A549 (cell line): Measurements from ENCODE around the gene CABP7.

Experiments used
- CHD2 ChIP-seq: fragments of 150-350 bp; IDR thresholded peaks from 2 replicates; pipeline ENCODE4 v1.6.1; 2014; ENCODE audit warnings: low read length; ENCODE audit not compliant: partially characterized antibody
- CHD4 ChIP-seq: fragments of 200-600 bp; sonication (generic); IDR thresholded peaks from 2 replicates; pipeline ENCODE4 v1.6.1; 2016; ENCODE audit warnings: antibody characterized with exemption, mild to moderate bottlenecking, borderline replicate concordance
- CTCF ChIP-seq: fragments of >200 bp; sonication (Bioruptor Twin); formaldehyde crosslinking; IDR thresholded peaks from 3 replicates; pipeline ENCODE4 v1.5.1; 2016
- EP300 ChIP-seq, 2 experiments: fragments of >200 bp; sonication (Bioruptor Twin); formaldehyde crosslinking; IDR thresholded peaks; 2 replicates in 1 of 2; 3 replicates in 1 of 2; pipeline ENCODE4 v1.6.1; 2016 to 2017
- JUNB ChIP-seq: fragments of >200 bp; sonication (Bioruptor Twin); formaldehyde crosslinking; IDR thresholded peaks from 2 replicates; pipeline ENCODE4 v1.6.1; 2016
- MAX ChIP-seq: IDR thresholded peaks from 2 replicates; pipeline ENCODE4 v1.6.1; 2012
- MYC ChIP-seq: IDR thresholded peaks from 2 replicates; pipeline ENCODE4 v1.6.1; 2012; ENCODE audit warnings: mild to moderate bottlenecking, inconsistent platforms, low read length, improper control_type of control experiment, borderline replicate concordance
- POLR2AphosphoS2 ChIP-seq: conservative IDR thresholded peaks from 2 replicates; pipeline ENCODE4 v1.6.1; 2012; ENCODE audit warnings: low read length, improper control_type of control experiment, inconsistent platforms
- RCOR1 ChIP-seq: fragments of 150-350 bp; IDR thresholded peaks from 2 replicates; pipeline ENCODE4 v1.6.1; 2014; ENCODE audit warnings: antibody characterized with exemption, low read length, low read depth
- REST ChIP-seq: fragments of 200-600 bp; sonication (generic); IDR thresholded peaks from 2 replicates; pipeline ENCODE4 v1.6.1; 2016; ENCODE audit warnings: antibody characterized with exemption, mild to moderate bottlenecking, moderate library complexity
- RFX5 ChIP-seq: fragments of 450-650 bp; IDR thresholded peaks from 2 replicates; pipeline ENCODE4 v1.7.1; 2014; ENCODE audit warnings: antibody characterized with exemption, mild to moderate bottlenecking, moderate library complexity
- USF2 ChIP-seq: fragments of 450-650 bp; IDR thresholded peaks from 2 replicates; pipeline ENCODE4 v1.6.1; 2014; ENCODE audit warnings: antibody characterized with exemption

GRCh38 chr22:29748248-29748893 is 28.6 kb downstream of the CABP7 start:
- TF ChIP-seq RFX5 (no peak), CTCF (no peak), REST (no peak), USF2 (no peak), RCOR1 (no peak), CHD4 (no peak), POLR2AphosphoS2 (no peak), CHD2 (no peak), MYC (no peak), JUNB (no peak), MAX (no peak), EP300 (IDR thresholded peaks at IDR 0.05) (no peak)
